Erythroblast (primary cell): ENCODE measurements around the gene APLN.

ENCODE experiments used
- DNase-seq, 2 experiments: peaks; one replicate each; lab custom pipeline; 2025; lab: John Stamatoyannopoulos, UW
- GATA1 ChIP-seq: IDR thresholded peaks from 2 replicates; pipeline ENCODE4 v1.6.1; 2011; ENCODE audit warnings: low read depth, mild to moderate bottlenecking, control low read depth, low read length, moderate library complexity
- POLR2A ChIP-seq: IDR thresholded peaks from 2 replicates; pipeline ENCODE4 v1.6.1; 2011; ENCODE audit warnings: mild to moderate bottlenecking, low read length

Gene APLN

GRCh38 chrX:129682979-129683378, 28.2 kb upstream of the APLN start:
- TF ChIP-seq POLR2A = no peak
- TF ChIP-seq GATA1 = no peak
- no peak for DNase-seq

GRCh38 chrX:129679901-129680300, 25.1 kb upstream of the APLN start:
- DNase-seq = no peak
- TF ChIP-seq GATA1 (no peak), POLR2A (no peak)

GRCh38 chrX:129678614-129679195, 23.9 kb upstream of the APLN start:
- TF ChIP-seq POLR2A (no peak), GATA1 (no peak)
- no peak for DNase-seq

- no peak for TF ChIP-seq POLR2A
- TF ChIP-seq GATA1 = no peak
Measured at GRCh38 chrX:129667412-129667811, 12.7 kb upstream of the APLN start.

GRCh38 chrX:129665916-129666644, 11.3 kb upstream of the APLN start:
- no peak for DNase-seq
- TF ChIP-seq GATA1 (no peak), POLR2A (no peak)

More at GRCh38 chrX:129667412-129667811, 12.7 kb upstream of the APLN start:
- DNase-seq = no peak

- DNase-seq = no peak
- TF ChIP-seq POLR2A = no peak
- TF ChIP-seq GATA1 = no peak
Measured at GRCh38 chrX:129663171-129663570, 8.4 kb upstream of the APLN start.

- TF ChIP-seq POLR2A (no peak), GATA1 (no peak)
- no peak for DNase-seq
Measured at GRCh38 chrX:129661369-129661768, 6.6 kb upstream of the APLN start.

- TF ChIP-seq POLR2A (no peak), GATA1 (no peak)
Measured at GRCh38 chrX:129659861-129660260, 5.1 kb upstream of the APLN start.

GRCh38 chrX:129659141-129659540, 4.4 kb upstream of the APLN start:
- no peak for DNase-seq

More at GRCh38 chrX:129659861-129660260, 5.1 kb upstream of the APLN start:
- DNase-seq = no peak

GRCh38 chrX:129658429-129658828, 3.7 kb upstream of the APLN start:
- no peak for TF ChIP-seq GATA1
- TF ChIP-seq POLR2A = no peak
- no peak for DNase-seq

More at GRCh38 chrX:129659141-129659540, 4.4 kb upstream of the APLN start:
- TF ChIP-seq GATA1 (no peak), POLR2A (no peak)

- no peak for DNase-seq
- TF ChIP-seq POLR2A (no peak), GATA1 (no peak)
Measured at GRCh38 chrX:129655547-129656249, 942 bp upstream of the APLN start.

GRCh38 chrX:129653971-129654651, 645 bp downstream of the APLN start:
- DNase-seq = peak in 1 of 2 experiments; percentile 34
- TF ChIP-seq POLR2A (no peak), GATA1 (no peak)

- no peak for DNase-seq
- TF ChIP-seq GATA1 (no peak), POLR2A (no peak)
Measured at GRCh38 chrX:129653181-129653970, 1.4 kb downstream of the APLN start.
